Activated CD4-positive, alpha-beta T cell treated with anti-CD3 and anti-CD28 coated beads, Interleukin-2, amount 10 ng/mL, durations not matched to agents 7 days and 5 days (primary cell): ENCODE measurements around the gene NELL1. TPM values are rescaled to one million over a fixed set of nuclear protein-coding genes. Genes with fewer than 3 reads are reported as not detected.

Experiments
- CTCF ChIA-PET: fragments of 350-600 bp; sonication (Branson Sonifier 250); formaldehyde crosslinking; loops from one replicate; lab custom pipeline; 2021; ENCODE audit warnings: antibody characterized with exemption; lab: Charles Lee
- POLR2A ChIA-PET: fragments of 350-600 bp; sonication (Branson Sonifier 250); formaldehyde crosslinking; loops from one replicate; lab custom pipeline; 2021; ENCODE audit warnings: antibody characterized with exemption; lab: Charles Lee
- DNase-seq: peaks from one replicate; pipeline ENCODE4 v3.0.0-alpha.2; 2020
- H3K27ac Mint-ChIP-seq: one replicate; pipeline ENCODE4 v1.8.0; 2021; ENCODE audit warnings: mild to moderate bottlenecking, moderate library complexity, mixed read lengths
- H3K27me3 Mint-ChIP-seq: one replicate; pipeline ENCODE4 v1.8.0; 2021; ENCODE audit warnings: mixed read lengths
- H3K36me3 Mint-ChIP-seq: one replicate; pipeline ENCODE4 v1.8.0; 2021; ENCODE audit warnings: low read depth, mixed read lengths
- H3K4me1 Mint-ChIP-seq: one replicate; pipeline ENCODE4 v1.8.0; 2021; ENCODE audit warnings: mixed read lengths
- H3K4me3 Mint-ChIP-seq: one replicate; pipeline ENCODE4 v1.8.0; 2021; ENCODE audit warnings: mild to moderate bottlenecking, moderate library complexity, mixed read lengths
- H3K9me3 Mint-ChIP-seq: one replicate; pipeline ENCODE4 v1.8.0; 2021; ENCODE audit warnings: mixed read lengths
- total RNA-seq, 2 experiments: library from RNA; stranded (reverse); gene quantifications; one replicate each; pipeline ENCODE4 v1.2.3, GENCODE V29; 2021

Gene NELL1
- total RNA-seq, 2 experiments from 2014 or later, result not detected

GRCh38 chr11:20865161-20865560 lies 195.8 kb downstream of the NELL1 start:
- Mint-ChIP-seq H3K4me3 (no peak overlapping the region), H3K27me3 (no peaks in the 10 kb centered on the region), H3K27ac (no peak overlapping the region), H3K36me3 (no peaks in the 10 kb centered on the region), H3K9me3 (no peaks in the 10 kb centered on the region), H3K4me1 (no peaks in the 10 kb centered on the region)
- POLR2A ChIA-PET, result no interaction called here
- no peak for DNase-seq
- CTCF ChIA-PET, result interaction anchor here (0.5 kb wide), 1 partner anchor 1299 kb away, joined by 3 read pairs; no protein-coding TSS in a partner anchor

GRCh38 chr11:20869123-20869522 lies 199.7 kb downstream of the NELL1 start:
- DNase-seq, result no peak
- no peaks in the 10 kb centered on the region for H3K4me1 Mint-ChIP-seq
- H3K9me3 Mint-ChIP-seq, result no peaks in the 10 kb centered on the region
- ChIA-PET CTCF (no interaction called here), POLR2A (no interaction called here)
- H3K27ac Mint-ChIP-seq, result no peak overlapping the region
- H3K4me3 Mint-ChIP-seq, result no peak overlapping the region
- H3K36me3 Mint-ChIP-seq, result no peaks in the 10 kb centered on the region
- H3K27me3 Mint-ChIP-seq, result no peaks in the 10 kb centered on the region

GRCh38 chr11:20873054-20873453 lies 203.7 kb downstream of the NELL1 start:
- no peaks in the 10 kb centered on the region for H3K36me3 Mint-ChIP-seq
- ChIA-PET POLR2A (no interaction called here), CTCF (no interaction called here)
- no peaks in the 10 kb centered on the region for H3K4me1 Mint-ChIP-seq
- DNase-seq, result no peak
- H3K4me3 Mint-ChIP-seq, result no peak overlapping the region
- no peak overlapping the region for H3K27ac Mint-ChIP-seq
- no peaks in the 10 kb centered on the region for H3K27me3 Mint-ChIP-seq
- H3K9me3 Mint-ChIP-seq, result no peaks in the 10 kb centered on the region

- Mint-ChIP-seq H3K36me3 (no peaks in the 10 kb centered on the region), H3K27me3 (no peaks in the 10 kb centered on the region), H3K4me3 (no peak overlapping the region), H3K9me3 (no peaks in the 10 kb centered on the region), H3K27ac (no peak overlapping the region), H3K4me1 (no peaks in the 10 kb centered on the region)
- no peak for DNase-seq
- CTCF ChIA-PET, result no interaction called here
- POLR2A ChIA-PET, result no interaction called here
Observed at GRCh38 chr11:20874358-20874757, 205.0 kb downstream of the NELL1 start.

GRCh38 chr11:20875889-20876288 lies 206.5 kb downstream of the NELL1 start:
- DNase-seq, result no peak
- Mint-ChIP-seq H3K27ac (no peak overlapping the region), H3K4me1 (no peaks in the 10 kb centered on the region), H3K4me3 (no peak overlapping the region), H3K36me3 (no peaks in the 10 kb centered on the region), H3K27me3 (no peaks in the 10 kb centered on the region), H3K9me3 (no peaks in the 10 kb centered on the region)
- POLR2A ChIA-PET, result no interaction called here
- CTCF ChIA-PET, result no interaction called here

GRCh38 chr11:20876738-20877137 lies 207.4 kb downstream of the NELL1 start:
- no peak for DNase-seq
- CTCF ChIA-PET, result interaction anchor here (0.8 kb wide), 1 partner anchor 25 kb away, joined by 3 read pairs; no protein-coding TSS in a partner anchor
- H3K4me3 Mint-ChIP-seq, result no peak overlapping the region
- H3K9me3 Mint-ChIP-seq, result no peaks in the 10 kb centered on the region
- no peaks in the 10 kb centered on the region for H3K4me1 Mint-ChIP-seq
- H3K36me3 Mint-ChIP-seq, result no peaks in the 10 kb centered on the region
- H3K27ac Mint-ChIP-seq, result no peak overlapping the region
- POLR2A ChIA-PET, result no interaction called here
- H3K27me3 Mint-ChIP-seq, result no peaks in the 10 kb centered on the region

- Mint-ChIP-seq H3K27me3 (no peaks in the 10 kb centered on the region), H3K27ac (no peak overlapping the region), H3K9me3 (no peaks in the 10 kb centered on the region), H3K4me1 (no peaks in the 10 kb centered on the region), H3K36me3 (no peaks in the 10 kb centered on the region), H3K4me3 (no peak overlapping the region)
- POLR2A ChIA-PET, result no interaction called here
- CTCF ChIA-PET, result no interaction called here
- DNase-seq, result no peak
Observed at GRCh38 chr11:20880094-20880493, 210.7 kb downstream of the NELL1 start.

- ChIA-PET POLR2A (no interaction called here), CTCF (no interaction called here)
- H3K27me3 Mint-ChIP-seq, result no peaks in the 10 kb centered on the region
Observed at GRCh38 chr11:20881328-20882079, 212.1 kb downstream of the NELL1 start.

GRCh38 chr11:20887137-20887536 lies 217.8 kb downstream of the NELL1 start:
- no peak for DNase-seq
- no peaks in the 10 kb centered on the region for H3K4me1 Mint-ChIP-seq
- peaks cover 5% of the 10 kb centered on the region for H3K9me3 Mint-ChIP-seq
- H3K4me3 Mint-ChIP-seq, result no peak overlapping the region
- H3K27ac Mint-ChIP-seq, result no peak overlapping the region
- no peaks in the 10 kb centered on the region for H3K36me3 Mint-ChIP-seq
- ChIA-PET CTCF (no interaction called here), POLR2A (no interaction called here)
- no peaks in the 10 kb centered on the region for H3K27me3 Mint-ChIP-seq

More at GRCh38 chr11:20881328-20882079, 212.1 kb downstream of the NELL1 start:
- no peaks in the 10 kb centered on the region for H3K36me3 Mint-ChIP-seq
- no peak overlapping the region for H3K4me3 Mint-ChIP-seq
- DNase-seq, result no peak
- H3K9me3 Mint-ChIP-seq, result no peaks in the 10 kb centered on the region
- H3K27ac Mint-ChIP-seq, result no peak overlapping the region
- H3K4me1 Mint-ChIP-seq, result no peaks in the 10 kb centered on the region

DNA sequence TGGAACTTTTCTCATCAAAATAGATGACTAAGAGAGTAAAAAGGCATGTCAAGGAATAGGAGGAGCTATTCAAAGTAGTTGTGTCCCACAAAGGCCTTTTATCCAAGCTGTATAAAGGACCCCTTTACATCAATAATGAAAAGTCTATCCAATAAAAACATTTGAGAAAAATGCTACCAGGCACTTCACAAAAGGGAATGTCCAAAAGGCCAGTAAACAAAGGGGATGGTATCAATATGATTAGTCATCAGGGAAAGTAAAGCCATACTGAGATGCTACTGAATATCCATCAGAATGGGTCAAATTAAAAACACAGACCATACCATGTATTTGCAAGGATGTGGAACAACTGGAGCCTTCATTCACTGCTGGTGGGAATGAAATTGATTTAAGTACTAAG lies 224.9 kb downstream of the NELL1 start:
- H3K4me3 Mint-ChIP-seq, result no peak overlapping the region
- no peak overlapping the region for H3K27ac Mint-ChIP-seq
- DNase-seq, result no peak
- no peaks in the 10 kb centered on the region for H3K36me3 Mint-ChIP-seq
- H3K27me3 Mint-ChIP-seq, result no peaks in the 10 kb centered on the region
- ChIA-PET POLR2A (no interaction called here), CTCF (no interaction called here)
- peaks cover 15% of the 10 kb centered on the region for H3K9me3 Mint-ChIP-seq
- no peaks in the 10 kb centered on the region for H3K4me1 Mint-ChIP-seq

- H3K27me3 Mint-ChIP-seq, result no peaks in the 10 kb centered on the region
- H3K4me3 Mint-ChIP-seq, result no peak overlapping the region
- no peaks in the 10 kb centered on the region for H3K36me3 Mint-ChIP-seq
- no peak overlapping the region for H3K27ac Mint-ChIP-seq
- H3K9me3 Mint-ChIP-seq, result peaks cover 7% of the 10 kb centered on the region
- ChIA-PET POLR2A (no interaction called here), CTCF (no interaction called here)
- no peak for DNase-seq
- no peaks in the 10 kb centered on the region for H3K4me1 Mint-ChIP-seq
Observed at GRCh38 chr11:20909995-20910726, 240.8 kb downstream of the NELL1 start.

GRCh38 chr11:20910733-20911132 lies 241.3 kb downstream of the NELL1 start:
- ChIA-PET CTCF (no interaction called here), POLR2A (no interaction called here)
- Mint-ChIP-seq H3K4me1 (no peaks in the 10 kb centered on the region), H3K27ac (no peak overlapping the region), H3K36me3 (no peaks in the 10 kb centered on the region), H3K9me3 (peaks cover 7% of the 10 kb centered on the region), H3K4me3 (no peak overlapping the region), H3K27me3 (no peaks in the 10 kb centered on the region)
- DNase-seq, result no peak

DNA sequence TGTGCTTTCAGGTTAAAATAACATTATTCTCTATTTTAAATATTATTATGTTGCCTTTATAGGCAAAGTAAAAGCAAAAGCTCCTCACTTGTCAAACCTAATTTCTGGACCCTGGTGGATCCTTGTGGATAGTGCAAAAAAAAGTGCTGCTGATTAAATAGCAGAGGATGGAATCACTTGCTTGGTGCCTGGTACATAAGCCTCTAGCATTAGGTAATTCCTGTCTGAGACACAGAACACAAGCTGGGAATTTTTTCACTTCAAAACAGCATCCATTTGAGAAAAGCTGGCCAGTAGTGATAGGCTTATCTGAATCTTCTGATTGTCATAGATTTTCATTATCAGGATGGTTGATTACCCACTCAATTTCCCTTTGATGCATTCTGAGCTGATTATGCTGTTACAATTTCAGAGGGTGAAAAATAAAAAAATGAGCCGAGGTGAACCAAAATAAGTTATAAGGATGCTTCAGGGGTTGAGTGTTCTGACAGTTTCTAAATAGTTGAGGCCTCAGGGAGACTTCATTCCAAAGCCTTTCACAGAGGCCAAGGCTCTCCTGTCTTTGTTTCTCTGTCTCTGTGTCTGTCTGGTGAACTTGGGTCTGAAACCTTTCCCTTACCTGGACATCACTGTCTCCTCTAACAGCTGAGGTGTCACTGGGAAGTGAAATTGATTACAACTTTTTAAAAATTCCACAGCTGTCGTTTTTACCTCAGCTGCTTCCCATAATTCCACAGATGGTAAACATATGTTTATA lies 242.9 kb downstream of the NELL1 start:
- CTCF ChIA-PET, result no interaction called here

More for the DNA sequence above, 242.9 kb downstream of the NELL1 start:
- POLR2A ChIA-PET, result no interaction called here
- H3K4me1 Mint-ChIP-seq, result no peaks in the 10 kb centered on the region
- no peaks in the 10 kb centered on the region for H3K27me3 Mint-ChIP-seq
- H3K9me3 Mint-ChIP-seq, result peaks cover 2% of the 10 kb centered on the region
- H3K36me3 Mint-ChIP-seq, result no peaks in the 10 kb centered on the region
- H3K4me3 Mint-ChIP-seq, result no peak overlapping the region
- no peak for DNase-seq
- no peak overlapping the region for H3K27ac Mint-ChIP-seq
